Stimulated activated CD4-positive, alpha-beta T cell treated with anti-CD3 and anti-CD28 coated beads, Interleukin-12 subunit alpha, Interleukin-12 subunit beta, amount 100 ng/mL, for 4 hours (primary cell): ENCODE data around the gene FLT3LG.
"Not testable (repeated sequence)": the region's sequence is repeated elsewhere in the genome, so short reads cannot be mapped to it uniquely, and the experiment has no call there.

Experiments
- DNase-seq: peaks from one replicate; pipeline ENCODE4 v3.0.0-alpha.2; 2020

FLT3LG gene

GRCh38 chr19:49463960-49464740 is 9.9 kb upstream of the FLT3LG start:
- no peak for DNase-seq

DNA sequence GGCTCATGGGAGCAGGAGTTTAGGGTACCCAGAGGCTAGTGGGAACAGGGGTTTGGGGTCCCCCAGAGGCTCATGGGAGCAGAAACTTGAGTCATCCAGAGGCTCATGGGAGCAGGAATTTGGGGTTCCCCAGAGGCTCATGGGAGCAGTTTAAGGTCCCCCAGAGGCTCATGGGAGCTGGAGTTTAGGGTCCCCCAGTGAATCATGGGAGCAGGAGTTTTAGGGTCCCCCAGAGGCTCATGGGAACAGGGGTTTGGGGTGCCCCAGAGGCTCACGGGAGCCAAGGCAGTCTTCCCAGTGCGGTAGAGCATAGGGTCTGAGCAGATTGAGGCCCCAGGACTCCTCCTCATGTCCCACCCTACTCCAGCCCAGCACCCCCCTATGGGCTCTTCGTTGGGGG is 8.6 kb upstream of the FLT3LG start:
- DNase-seq = no peak

GRCh38 chr19:49468199-49468598 is 5.8 kb upstream of the FLT3LG start:
- DNase-seq = no peak

GRCh38 chr19:49468746-49469447 is 5.1 kb upstream of the FLT3LG start:
- no peak for DNase-seq

DNA sequence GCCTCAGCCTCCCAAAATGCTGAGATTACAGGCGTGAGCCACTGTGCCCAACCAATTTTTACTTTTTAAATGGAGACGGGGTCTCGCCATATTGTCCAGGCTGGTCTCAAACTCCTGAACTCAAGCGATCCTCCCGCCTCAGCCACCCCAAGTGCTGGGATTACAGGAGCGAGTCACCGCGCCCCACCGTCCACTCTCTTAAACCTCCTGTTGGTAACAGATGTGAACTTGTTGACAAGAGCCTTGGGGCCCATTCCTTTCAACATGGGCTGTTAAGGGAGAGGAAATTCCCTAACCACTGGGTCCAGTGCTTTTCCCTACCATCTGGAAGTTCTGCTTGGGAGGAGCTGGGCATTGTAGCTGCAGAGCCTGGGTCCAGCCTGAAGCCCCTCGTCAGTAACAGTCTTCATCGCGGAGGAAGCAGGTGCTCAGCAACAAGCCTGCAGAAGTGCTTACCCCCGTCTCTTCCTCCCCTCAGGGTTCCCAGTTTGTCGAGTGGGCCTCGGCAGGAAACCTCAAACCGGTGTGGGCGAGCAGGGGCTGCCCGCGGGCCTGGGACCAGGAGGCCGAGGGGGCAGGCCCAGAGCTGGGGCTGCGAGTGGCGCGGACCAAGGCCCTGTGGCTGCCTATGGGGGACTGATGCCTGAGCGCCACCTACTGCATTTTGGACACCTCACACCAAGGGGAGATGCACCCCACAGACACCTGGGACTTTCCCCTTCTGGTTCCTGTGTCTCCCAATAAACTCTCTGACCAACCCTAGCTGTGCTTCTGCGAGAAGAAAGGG is 4.0 kb upstream of the FLT3LG start:
- no peak for DNase-seq

- no peak for DNase-seq
These were observed 3.4 kb upstream of the FLT3LG start for GRCh38 chr19:49470615-49470978.

DNA sequence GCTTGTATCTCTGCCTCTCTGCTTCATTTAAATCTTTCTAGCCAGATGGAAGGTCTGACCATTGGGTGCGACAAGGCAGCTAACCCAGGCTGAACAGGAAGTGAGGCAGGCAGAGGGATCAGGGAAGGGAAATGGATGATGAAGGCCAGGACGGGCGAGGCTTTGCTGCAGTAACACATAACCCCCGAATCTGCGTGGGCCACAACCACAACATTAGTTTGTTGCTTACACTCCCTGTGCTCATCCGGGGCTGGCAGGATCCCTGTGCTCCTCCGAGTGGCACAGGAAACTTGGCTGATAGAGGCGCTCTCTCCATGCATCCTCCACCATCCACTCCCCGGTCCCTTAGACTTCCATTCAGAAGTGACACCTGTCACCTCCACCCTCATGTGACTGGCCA is 1.1 kb upstream of the FLT3LG start:
- no peak for DNase-seq

- not testable (repeated sequence) for DNase-seq
These were observed 531 bp upstream of the FLT3LG start for GRCh38 chr19:49473501-49473867.

GRCh38 chr19:49474542-49474924 is 518 bp downstream of the FLT3LG start:
- DNase-seq = no peak

DNA sequence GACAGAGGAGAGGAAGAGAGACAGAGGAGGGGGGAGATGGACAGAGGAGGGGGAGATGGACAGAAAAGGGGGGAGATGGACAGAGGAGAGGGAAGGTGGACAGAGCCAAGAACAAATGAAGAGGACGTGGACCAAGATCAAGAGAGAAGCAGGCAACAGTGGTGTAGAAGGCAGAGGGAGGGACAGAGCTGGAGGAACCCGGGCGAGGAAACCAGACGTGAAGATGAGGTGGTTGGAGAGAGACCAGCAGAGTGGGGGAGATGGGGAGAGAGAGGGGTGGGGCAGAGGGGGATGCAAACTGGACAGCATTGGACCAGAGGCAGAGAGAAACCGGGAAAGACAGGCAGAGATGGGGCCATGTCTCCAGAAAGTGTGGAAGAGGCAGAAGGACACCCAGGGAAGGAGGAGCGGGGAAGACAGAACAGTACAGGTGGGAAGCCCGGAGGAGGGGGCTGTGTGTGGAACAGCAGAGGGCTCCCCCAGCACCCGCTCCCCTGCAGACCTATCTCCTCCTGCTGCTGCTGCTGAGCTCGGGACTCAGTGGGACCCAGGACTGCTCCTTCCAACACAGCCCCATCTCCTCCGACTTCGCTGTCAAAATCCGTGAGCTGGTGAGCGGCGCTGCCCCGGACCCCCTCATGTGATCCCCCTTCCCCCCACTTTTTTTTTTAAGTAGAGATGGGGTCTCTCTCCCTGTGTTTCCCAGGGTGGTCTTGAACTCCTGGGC is 1.3 kb downstream of the FLT3LG start:
- no peak for DNase-seq

- peak; percentile 70 for DNase-seq
These were observed 2.2 kb downstream of the FLT3LG start for GRCh38 chr19:49475995-49476880.

DNA sequence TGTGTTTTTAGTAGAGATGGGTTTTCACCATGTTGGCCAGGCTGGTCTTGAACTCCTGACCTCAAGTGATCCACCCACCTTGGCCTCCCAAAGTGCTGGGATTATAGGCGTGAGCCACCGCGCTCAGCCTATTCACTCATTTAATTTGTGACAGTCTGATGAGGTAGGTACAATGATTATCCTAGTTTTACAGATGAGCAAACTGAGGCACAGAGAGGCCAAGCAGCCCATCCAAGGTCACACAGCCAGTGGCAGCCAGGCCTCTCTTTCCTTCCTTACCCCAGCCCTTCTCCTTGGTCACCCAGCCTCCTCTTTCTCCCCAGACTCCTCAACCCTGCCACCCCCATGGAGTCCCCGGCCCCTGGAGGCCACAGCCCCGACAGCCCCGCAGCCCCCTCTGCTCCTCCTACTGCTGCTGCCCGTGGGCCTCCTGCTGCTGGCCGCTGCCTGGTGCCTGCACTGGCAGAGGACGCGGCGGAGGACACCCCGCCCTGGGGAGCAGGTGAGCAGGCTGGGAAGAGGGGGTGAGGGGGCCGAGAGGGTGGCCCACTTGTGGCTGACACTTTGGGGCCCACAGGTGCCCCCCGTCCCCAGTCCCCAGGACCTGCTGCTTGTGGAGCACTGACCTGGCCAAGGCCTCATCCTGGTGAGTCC is 6.1 kb downstream of the FLT3LG start:
- no peak for DNase-seq

GRCh38 chr19:49481020-49481683 is 7.1 kb downstream of the FLT3LG start:
- DNase-seq = no peak

- no peak for DNase-seq
These were observed 12.2 kb downstream of the FLT3LG start for GRCh38 chr19:49486232-49486631.

DNA sequence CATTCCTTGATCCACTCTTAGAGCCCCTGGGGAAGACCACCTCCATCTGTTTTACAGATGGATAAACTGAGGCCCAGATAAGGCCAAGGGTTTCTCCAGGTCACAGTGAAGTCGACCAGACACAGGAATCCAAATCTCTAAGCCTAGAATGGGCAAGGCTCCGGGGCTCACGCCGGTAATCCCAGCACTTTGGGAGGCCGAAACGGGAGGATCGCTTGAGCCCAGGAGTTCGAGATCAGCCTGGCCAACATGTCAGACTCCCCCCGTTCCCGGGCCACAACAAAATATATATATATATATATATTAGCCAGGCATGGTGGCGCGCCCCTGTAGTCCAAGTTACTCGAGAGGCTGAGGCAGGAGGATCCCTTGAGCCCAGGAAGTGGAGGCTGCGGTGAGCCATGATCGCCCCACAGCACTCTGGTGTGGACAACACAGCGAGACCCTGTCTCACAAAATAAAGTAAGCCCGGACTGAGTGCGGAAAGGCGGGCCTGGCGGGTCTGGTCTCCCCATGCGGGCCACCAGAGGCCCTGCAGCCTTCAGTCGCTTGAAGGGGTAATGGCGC is 12.8 kb downstream of the FLT3LG start:
- DNase-seq = no peak

DNA sequence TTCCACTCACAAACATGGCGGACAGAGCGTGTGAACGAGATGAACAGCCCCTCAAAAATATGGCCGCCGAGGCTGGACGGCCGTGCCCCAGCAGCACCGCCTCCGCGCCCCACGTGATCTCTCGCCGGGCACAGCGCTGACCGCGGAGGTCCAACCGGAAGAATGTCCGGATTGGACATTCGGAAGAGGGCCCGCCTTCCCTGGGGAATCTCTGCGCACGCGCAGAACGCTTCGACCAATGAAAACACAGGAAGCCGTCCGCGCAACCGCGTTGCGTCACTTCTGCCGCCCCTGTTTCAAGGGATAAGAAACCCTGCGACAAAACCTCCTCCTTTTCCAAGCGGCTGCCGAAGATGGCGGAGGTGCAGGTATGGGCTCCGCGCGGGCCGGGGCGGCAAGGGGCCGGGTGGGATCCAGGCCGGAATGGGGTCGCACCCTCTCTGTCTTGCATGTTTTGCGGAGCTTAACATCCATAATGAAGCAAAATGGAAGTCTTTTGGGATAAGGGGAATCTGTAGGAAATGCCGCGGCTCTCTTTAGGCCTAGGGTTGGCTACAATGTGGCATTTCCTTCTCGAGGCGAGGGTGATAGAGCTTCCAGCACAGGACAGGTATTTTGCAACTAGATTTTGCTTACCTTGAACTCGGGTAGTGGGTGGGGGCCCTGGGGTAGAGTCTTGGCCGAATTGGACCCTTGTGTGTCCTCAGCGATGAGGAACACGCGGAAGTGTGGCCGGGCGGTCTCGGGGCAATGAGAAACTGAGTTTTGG is 13.4 kb downstream of the FLT3LG start, which contains the start of gene RPL13A:
TSS of gene RPL13A (plus strand) at position 332 of the 769 bp plus-strand sequence. CDS start at position 354, 22 bp downstream.
- DNase-seq = peak; percentile 100

DNA sequence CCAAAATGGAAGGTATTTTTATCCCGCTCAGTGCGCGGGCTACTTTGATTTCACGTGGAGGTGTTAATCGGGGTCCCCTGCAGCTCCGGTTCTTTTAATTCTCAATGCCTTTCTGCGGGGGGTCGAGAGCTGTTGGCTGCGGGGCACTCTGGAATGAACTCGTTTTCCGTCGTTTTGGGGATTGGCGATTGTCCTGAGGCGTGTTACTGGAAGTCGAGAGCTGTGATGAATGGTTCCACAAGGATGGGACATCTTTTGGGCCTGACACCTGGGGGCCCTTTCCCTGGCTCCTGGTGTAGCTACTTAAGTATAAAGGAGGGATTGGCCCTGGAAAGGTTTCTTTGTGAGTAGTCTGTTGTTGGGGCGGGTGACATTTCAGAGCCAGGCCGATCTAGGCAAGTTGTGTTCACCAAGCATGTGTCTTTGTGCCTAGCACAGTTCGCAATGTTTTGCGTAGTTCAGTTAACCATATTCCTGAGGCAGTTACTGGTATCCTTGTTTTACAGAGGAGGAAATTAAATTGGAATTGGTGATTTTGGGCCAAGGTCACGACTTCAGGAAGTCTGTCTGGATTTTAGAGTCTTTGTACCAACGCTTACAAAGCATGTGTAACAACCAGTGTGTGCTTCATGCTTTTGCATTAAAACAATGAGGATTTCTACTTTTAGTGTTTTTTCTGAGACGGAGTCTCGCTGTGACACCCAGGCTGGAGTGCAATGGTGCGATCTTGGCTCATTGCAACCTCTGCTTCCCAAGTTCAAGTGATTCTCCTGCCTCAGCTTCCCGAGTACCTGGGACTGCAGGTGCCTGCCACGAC is 14.2 kb downstream of the FLT3LG start:
- no peak for DNase-seq

- no peak for DNase-seq
These were observed 15.0 kb downstream of the FLT3LG start for GRCh38 chr19:49488863-49489537.
